Naive thymus-derived CD4-positive, alpha-beta T cell (primary cell): ENCODE data around the gene THBD. TPM values are rescaled to one million over a fixed set of nuclear protein-coding genes. Genes with fewer than 3 reads are reported as not detected.

Experiments
- ATAC-seq: fragments of 150-1000 bp; cut with Tn5 transposase; 2 replicates; pipeline ENCODE4 v1.10.0; 2021; ENCODE audit warnings: mild to moderate bottlenecking, moderate library complexity
- CTCF ChIA-PET: fragments of 350-600 bp; sonication (Branson Sonifier 250); formaldehyde crosslinking; loops from one replicate; lab custom pipeline; 2021; ENCODE audit warnings: antibody characterized with exemption; lab: Charles Lee
- POLR2A ChIA-PET: fragments of 350-600 bp; sonication (Branson Sonifier 250); formaldehyde crosslinking; loops from one replicate; lab custom pipeline; 2021; ENCODE audit warnings: antibody characterized with exemption, inconsistent platforms; lab: Charles Lee
- DNase-seq, 9 donors: peaks; one replicate each; pipeline versions ENCODE4 v3.0.0 to v3.0.0-alpha.2; 2020 to 2022; ENCODE audit warnings: mixed read lengths in 1 of 9
- H3K27ac ChIP-seq: one replicate; pipeline ENCODE4 v1.7.0; 2013; ENCODE audit warnings: mild to moderate bottlenecking, low read depth, low read length, moderate library complexity
- H3K27me3 ChIP-seq, 2 donors: one replicate each; pipeline ENCODE4 v1.7.0; 2013; ENCODE audit warnings: low read length in 2 of 2, mild to moderate bottlenecking in 2 of 2, moderate library complexity in 2 of 2; ENCODE audit not compliant: control insufficient read depth in 2 of 2, insufficient read depth in 2 of 2
- H3K36me3 ChIP-seq, 3 experiments: 1 replicate in 2 of 3; 2 replicates in 1 of 3; pipeline ENCODE4 v1.7.0; 2013; ENCODE audit warnings: low read length in 3 of 3, mild to moderate bottlenecking in 3 of 3, moderate library complexity in 1 of 3; ENCODE audit not compliant: insufficient read depth in 3 of 3, control insufficient read depth in 2 of 3
- H3K4me1 ChIP-seq, 2 donors: one replicate each; pipeline ENCODE4 v1.7.0; 2013; ENCODE audit warnings: low read length in 2 of 2, mild to moderate bottlenecking in 2 of 2, moderate library complexity in 1 of 2; ENCODE audit not compliant: control insufficient read depth in 2 of 2, insufficient read depth in 2 of 2
- H3K4me3 ChIP-seq: 2 replicates; pipeline ENCODE4 v1.7.0; 2013; ENCODE audit warnings: mild to moderate bottlenecking, low read length
- H3K9me3 ChIP-seq, 3 experiments: 1 replicate in 2 of 3; 2 replicates in 1 of 3; pipeline ENCODE4 v1.7.0; 2013; ENCODE audit warnings: low read length in 3 of 3; ENCODE audit not compliant: control insufficient read depth in 2 of 3
- H3K27ac Mint-ChIP-seq, 9 donors: one replicate each; pipeline ENCODE4 v1.8.0; 2020 to 2022; ENCODE audit warnings: mixed read lengths in 9 of 9, mild to moderate bottlenecking in 8 of 9, moderate library complexity in 5 of 9, inconsistent platforms in 2 of 9
- H3K27me3 Mint-ChIP-seq, 5 donors: one replicate each; pipeline ENCODE4 v1.8.0; 2021 to 2022; ENCODE audit warnings: mixed read lengths in 5 of 5, mild to moderate bottlenecking in 1 of 5
- H3K36me3 Mint-ChIP-seq, 5 donors: one replicate each; pipeline ENCODE4 v1.8.0; 2020 to 2022; ENCODE audit warnings: mixed read lengths in 5 of 5, mild to moderate bottlenecking in 3 of 5, inconsistent platforms in 1 of 5
- H3K4me1 Mint-ChIP-seq, 7 donors: one replicate each; pipeline ENCODE4 v1.8.0; 2020 to 2022; ENCODE audit warnings: mixed read lengths in 7 of 7, mild to moderate bottlenecking in 3 of 7, inconsistent platforms in 1 of 7
- H3K4me3 Mint-ChIP-seq, 10 donors: one replicate each; pipeline ENCODE4 v1.8.0; 2020 to 2022; ENCODE audit warnings: mild to moderate bottlenecking in 10 of 10, mixed read lengths in 10 of 10, moderate library complexity in 6 of 10, inconsistent platforms in 2 of 10
- H3K9me3 Mint-ChIP-seq, 11 donors: one replicate each; pipeline ENCODE4 v1.8.0; 2020 to 2022; ENCODE audit warnings: mixed read lengths in 11 of 11, mild to moderate bottlenecking in 4 of 11, inconsistent platforms in 1 of 11, moderate library complexity in 1 of 11
- intact Hi-C, 2 donors: fragments of 100-400 bp; cut with micrococcal nuclease; formaldehyde crosslinking; loops; one replicate each; pipeline ENCODE4 v1.15.1; 2023
- polyA plus RNA-seq, 2 donors: library from polyadenylated mRNA; unstranded; fragments of 300-500 nt; fragmentation: Illumina TruSeq; gene quantifications; one replicate each; pipeline ENCODE4 v1.2.3, GENCODE V29; 2021
- total RNA-seq, 6 experiments: library from RNA in 5 of 6; stranded (reverse) in 5 of 6; gene quantifications; 1 replicate in 5 of 6; 2 replicates in 1 of 6; pipeline ENCODE4 v1.2.3 and lab custom pipeline; 2021 to 2026

Gene THBD
- total and polyA plus RNA-seq, 7 experiments from 2014 or later, result 0.54 to 14.6 (median 4.2) TPM; not detected in 3

DNA sequence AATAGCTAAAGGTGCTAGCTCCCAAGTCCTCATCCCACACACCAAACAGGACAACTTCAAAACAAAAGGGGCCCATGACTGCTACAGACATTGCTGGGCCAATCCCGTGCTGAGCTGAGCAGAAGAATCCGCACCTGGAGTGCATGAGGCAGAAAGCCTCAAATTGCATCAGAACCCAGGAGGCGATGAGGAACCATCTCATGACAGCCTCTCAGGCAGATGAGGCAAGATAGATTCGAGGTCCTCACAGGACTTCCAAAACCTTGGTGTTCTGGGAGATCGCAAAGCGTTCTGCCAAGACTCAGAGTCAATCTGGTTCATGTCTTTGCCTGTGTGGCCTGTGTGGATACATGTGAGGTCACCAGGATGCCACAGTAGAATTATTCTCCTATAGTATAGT, 47.2 kb downstream of the THBD start:
- ChIA-PET POLR2A (no interaction called here), CTCF (no interaction called here)
- Histone ChIP-seq H3K4me3 (no peak overlapping the region), H3K4me1 (no peaks in the 10 kb centered on the region), H3K9me3 (no peaks in the 10 kb centered on the region), H3K36me3 (no peaks in the 10 kb centered on the region), H3K27ac (no peak overlapping the region), H3K27me3 (no peaks in the 10 kb centered on the region)
- peak; percentile 41 for ATAC-seq
- H3K9me3 Mint-ChIP-seq, result no peaks in the 10 kb centered on the region
- no peaks in the 10 kb centered on the region for H3K4me1 Mint-ChIP-seq
- intact Hi-C loops, result no loop called here
- H3K27me3 Mint-ChIP-seq, result peaks cover 0 to 4% (median 0%) of the 10 kb centered on the region in 5 donors
- H3K27ac Mint-ChIP-seq, result no peak overlapping the region
- no peak overlapping the region for H3K4me3 Mint-ChIP-seq
- DNase-seq, result no peak
- H3K36me3 Mint-ChIP-seq, result no peaks in the 10 kb centered on the region

- Mint-ChIP-seq H3K4me3 (no peak overlapping the region), H3K9me3 (no peaks in the 10 kb centered on the region), H3K27me3 (peaks cover 0 to 6% (median 0%) of the 10 kb centered on the region in 5 donors), H3K36me3 (no peaks in the 10 kb centered on the region), H3K4me1 (no peaks in the 10 kb centered on the region), H3K27ac (no peak overlapping the region)
- ChIA-PET POLR2A (no interaction called here), CTCF (no interaction called here)
- Histone ChIP-seq H3K27ac (no peak overlapping the region), H3K4me3 (no peak overlapping the region), H3K4me1 (no peaks in the 10 kb centered on the region), H3K9me3 (no peaks in the 10 kb centered on the region), H3K36me3 (no peaks in the 10 kb centered on the region), H3K27me3 (no peaks in the 10 kb centered on the region)
- ATAC-seq (no peak), DNase-seq (no peak)
- intact Hi-C loops, result no loop called here
Observed at GRCh38 chr20:23000232-23000947, 49.1 kb downstream of the THBD start.

DNA sequence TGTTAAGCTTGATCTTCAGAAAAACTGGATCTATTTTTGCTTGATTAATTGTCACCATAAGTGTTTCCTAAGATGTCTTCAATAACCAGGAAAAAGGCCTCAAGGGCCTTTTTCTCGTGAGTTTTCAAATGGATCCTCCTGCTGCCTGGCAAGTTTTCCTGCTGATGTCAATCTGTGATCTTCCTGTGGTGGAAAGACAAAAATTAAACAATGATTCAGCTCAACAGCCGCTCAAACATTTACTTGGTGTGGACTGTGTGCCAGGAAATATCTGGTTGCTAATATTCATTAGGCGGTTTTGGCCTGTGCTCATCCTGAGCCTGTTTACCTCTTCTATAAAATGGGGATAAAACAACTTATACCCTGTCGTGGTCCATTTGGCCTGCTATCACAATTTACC, 49.7 kb downstream of the THBD start:
- no peaks in the 10 kb centered on the region for H3K9me3 Mint-ChIP-seq
- ChIA-PET POLR2A (no interaction called here), CTCF (no interaction called here)
- Histone ChIP-seq H3K36me3 (no peaks in the 10 kb centered on the region), H3K4me3 (no peak overlapping the region), H3K27ac (no peak overlapping the region), H3K4me1 (no peaks in the 10 kb centered on the region), H3K9me3 (no peaks in the 10 kb centered on the region), H3K27me3 (no peaks in the 10 kb centered on the region)
- no peaks in the 10 kb centered on the region for H3K36me3 Mint-ChIP-seq
- ATAC-seq, result no peak
- no peak for DNase-seq
- no peaks in the 10 kb centered on the region for H3K4me1 Mint-ChIP-seq
- peaks cover 0 to 10% (median 0%) of the 10 kb centered on the region in 5 donors for H3K27me3 Mint-ChIP-seq
- H3K4me3 Mint-ChIP-seq, result no peak overlapping the region
- intact Hi-C loops, result no loop called here
- H3K27ac Mint-ChIP-seq, result no peak overlapping the region

GRCh38 chr20:22998476-22998875, 51.0 kb downstream of the THBD start:
- no peak overlapping the region for H3K27ac ChIP-seq
- POLR2A ChIA-PET, result no interaction called here
- H3K27ac Mint-ChIP-seq, result no peak overlapping the region
- peaks cover 0 to 4% (median 0%) of the 10 kb centered on the region in 3 experiments for H3K9me3 ChIP-seq
- H3K36me3 ChIP-seq, result no peaks in the 10 kb centered on the region
- H3K36me3 Mint-ChIP-seq, result no peaks in the 10 kb centered on the region
- peaks cover 0 to 13% (median 3%) of the 10 kb centered on the region in 5 donors for H3K27me3 Mint-ChIP-seq
- no peaks in the 10 kb centered on the region for H3K4me1 Mint-ChIP-seq
- DNase-seq, result no peak
- no peak overlapping the region for H3K4me3 ChIP-seq
- H3K4me3 Mint-ChIP-seq, result no peak overlapping the region
- no peaks in the 10 kb centered on the region for H3K27me3 ChIP-seq
- intact Hi-C loops, result no loop called here
- ATAC-seq, result no peak
- CTCF ChIA-PET, result no interaction called here
- H3K9me3 Mint-ChIP-seq, result no peaks in the 10 kb centered on the region
- H3K4me1 ChIP-seq, result no peaks in the 10 kb centered on the region

- Mint-ChIP-seq H3K36me3 (peaks cover 0 to 3% (median 0%) of the 10 kb centered on the region in 5 donors), H3K4me3 (no peak overlapping the region), H3K27me3 (peaks cover 0 to 13% (median 3%) of the 10 kb centered on the region in 5 donors), H3K27ac (no peak overlapping the region), H3K4me1 (no peaks in the 10 kb centered on the region), H3K9me3 (peaks cover 0 to 9% (median 4%) of the 10 kb centered on the region in 11 donors)
- ATAC-seq (no peak), DNase-seq (no peak)
- CTCF ChIA-PET, result no interaction called here
- Histone ChIP-seq H3K9me3 (peaks cover 0 to 4% (median 0%) of the 10 kb centered on the region in 3 experiments), H3K36me3 (no peaks in the 10 kb centered on the region), H3K27me3 (no peaks in the 10 kb centered on the region), H3K27ac (no peak overlapping the region), H3K4me3 (no peak overlapping the region), H3K4me1 (no peaks in the 10 kb centered on the region)
- POLR2A ChIA-PET, result no interaction called here
- intact Hi-C loops, result no loop called here
Observed at GRCh38 chr20:22995923-22996322, 53.5 kb downstream of the THBD start.

Other genes starting within 250 kb of the THBD start
- not detected for gene SSTR4, start 14.4 kb downstream of the THBD start, total RNA-seq
- gene SSTR4, start 14.4 kb downstream of the THBD start, polyA plus RNA-seq, result not detected
- 10 to 100 TPM in 1 of 5 experiments, 1 to 10 TPM in 2, under 1 TPM in 2; 0.32 to 61.2 (median 4.6) TPM for gene CD93, start 36.7 kb upstream of the THBD start, total RNA-seq
- under 1 TPM in 1 of 2 donors, not detected in 1; 0.02 TPM for gene CD93, start 36.7 kb upstream of the THBD start, polyA plus RNA-seq